IPS-15b (cell line): ENCODE measurements around the gene HMCN2.

ENCODE experiments used
- H3K27me3 ChIP-seq: one replicate; pipeline ENCODE4 v1.6.1; 2013; ENCODE audit warnings: low read length; ENCODE audit not compliant: control insufficient read depth, insufficient read depth
- H3K36me3 ChIP-seq: one replicate; pipeline ENCODE4 v1.6.1; 2013; ENCODE audit warnings: low read length; ENCODE audit not compliant: control insufficient read depth, insufficient read depth
- H3K4me1 ChIP-seq: one replicate; pipeline ENCODE4 v1.6.1; 2013; ENCODE audit warnings: mild to moderate bottlenecking, low read length; ENCODE audit not compliant: control insufficient read depth, insufficient read depth
- H3K4me3 ChIP-seq: one replicate; pipeline ENCODE4 v1.5.1; 2013; ENCODE audit warnings: low read depth, low read length
- H3K9ac ChIP-seq: one replicate; pipeline ENCODE4 v1.6.1; 2013; ENCODE audit warnings: low read depth, mild to moderate bottlenecking, low read length
- H3K9me3 ChIP-seq: one replicate; pipeline ENCODE4 v1.6.1; 2013; ENCODE audit warnings: mild to moderate bottlenecking, low read length; ENCODE audit not compliant: control insufficient read depth, insufficient read depth

HMCN2 gene, protein sequence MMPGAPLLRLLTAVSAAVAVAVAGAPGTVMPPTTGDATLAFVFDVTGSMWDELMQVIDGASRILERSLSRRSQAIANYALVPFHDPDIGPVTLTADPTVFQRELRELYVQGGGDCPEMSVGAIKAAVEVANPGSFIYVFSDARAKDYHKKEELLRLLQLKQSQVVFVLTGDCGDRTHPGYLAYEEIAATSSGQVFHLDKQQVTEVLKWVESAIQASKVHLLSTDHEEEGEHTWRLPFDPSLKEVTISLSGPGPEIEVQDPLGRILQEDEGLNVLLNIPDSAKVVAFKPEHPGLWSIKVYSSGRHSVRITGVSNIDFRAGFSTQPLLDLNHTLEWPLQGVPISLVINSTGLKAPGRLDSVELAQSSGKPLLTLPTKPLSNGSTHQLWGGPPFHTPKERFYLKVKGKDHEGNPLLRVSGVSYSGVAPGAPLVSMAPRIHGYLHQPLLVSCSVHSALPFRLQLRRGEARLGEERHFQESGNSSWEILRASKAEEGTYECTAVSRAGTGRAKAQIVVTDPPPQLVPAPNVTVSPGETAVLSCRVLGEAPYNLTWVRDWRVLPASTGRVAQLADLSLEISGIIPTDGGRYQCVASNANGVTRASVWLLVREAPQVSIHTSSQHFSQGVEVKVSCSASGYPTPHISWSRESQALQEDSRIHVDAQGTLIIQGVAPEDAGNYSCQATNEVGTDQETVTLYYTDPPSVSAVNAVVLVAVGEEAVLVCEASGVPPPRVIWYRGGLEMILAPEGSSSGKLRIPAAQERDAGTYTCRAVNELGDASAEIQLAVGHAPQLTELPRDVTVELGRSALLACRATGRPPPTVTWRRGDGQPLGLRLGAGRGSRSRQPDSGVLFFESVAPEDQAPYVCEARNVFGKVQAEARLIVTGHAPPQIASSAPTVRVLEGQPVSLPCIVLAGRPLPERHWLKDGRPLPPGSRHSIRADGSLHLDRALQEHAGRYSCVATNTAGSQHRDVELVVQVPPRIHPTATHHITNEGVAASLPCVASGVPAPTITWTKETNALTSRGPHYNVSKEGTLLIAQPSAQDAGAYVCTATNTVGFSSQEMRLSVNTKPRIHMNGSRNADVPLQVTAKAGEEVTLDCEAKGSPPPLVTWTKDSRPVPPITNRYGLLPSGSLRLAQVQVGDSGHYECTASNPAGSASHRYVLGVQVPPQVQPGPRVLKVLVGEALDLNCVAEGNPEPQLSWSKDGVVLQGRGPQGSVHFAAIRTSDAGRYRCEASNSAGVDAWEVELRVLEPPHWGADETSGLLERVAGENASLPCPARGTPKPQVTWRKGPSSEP (N-terminal part only)

DNA sequence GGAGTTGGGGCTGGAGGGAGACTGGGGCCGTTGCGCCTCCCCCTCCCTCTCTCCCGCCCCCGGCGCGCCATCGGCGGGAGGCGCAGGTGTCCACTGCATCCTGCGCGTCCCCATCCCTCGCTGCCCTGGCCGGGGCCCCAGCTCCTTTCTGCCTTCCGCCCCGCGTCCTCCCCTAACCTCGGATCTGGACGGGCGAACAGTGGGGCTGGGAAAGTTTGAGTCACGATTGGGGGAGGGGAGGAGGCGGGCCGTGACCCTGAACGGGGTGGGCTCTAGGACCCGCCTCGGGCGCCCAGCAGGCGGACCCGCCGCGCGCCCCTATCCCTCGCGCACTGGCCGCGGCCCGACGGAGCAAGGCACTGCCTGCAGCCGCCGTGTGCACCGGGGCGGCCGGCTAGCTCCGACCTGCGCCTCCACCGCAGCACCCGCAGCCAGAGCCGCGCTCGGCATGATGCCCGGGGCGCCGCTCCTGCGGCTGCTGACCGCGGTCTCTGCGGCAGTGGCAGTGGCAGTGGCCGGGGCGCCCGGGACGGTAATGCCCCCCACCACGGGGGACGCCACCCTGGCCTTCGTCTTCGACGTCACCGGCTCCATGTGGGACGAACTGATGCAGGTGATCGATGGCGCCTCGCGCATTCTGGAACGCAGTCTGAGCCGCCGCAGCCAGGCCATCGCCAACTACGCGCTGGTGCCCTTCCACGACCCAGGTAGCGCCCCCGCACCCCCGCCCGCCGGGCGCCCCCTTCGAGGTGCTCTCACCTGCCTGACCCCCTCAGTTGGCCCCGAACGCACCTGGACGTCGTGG, at the start of gene HMCN2:
HMCN2 (plus strand) TSS at position 330 of the 805 bp plus-strand sequence; CDS start at position 449, 119 bp downstream.
- peak within 1 kb of the TSS; percentile 60 for H3K4me3 ChIP-seq
- peak within 1 kb of the TSS; percentile 24 for H3K9ac ChIP-seq
- H3K4me1 ChIP-seq = peaks cover 3% of the 10 kb centered on the region
- H3K27me3 ChIP-seq = peaks cover 26% of the 10 kb centered on the region
- no peaks in the 10 kb centered on the region for H3K9me3 ChIP-seq
- H3K36me3 ChIP-seq = no peaks in the 10 kb centered on the region

DNA sequence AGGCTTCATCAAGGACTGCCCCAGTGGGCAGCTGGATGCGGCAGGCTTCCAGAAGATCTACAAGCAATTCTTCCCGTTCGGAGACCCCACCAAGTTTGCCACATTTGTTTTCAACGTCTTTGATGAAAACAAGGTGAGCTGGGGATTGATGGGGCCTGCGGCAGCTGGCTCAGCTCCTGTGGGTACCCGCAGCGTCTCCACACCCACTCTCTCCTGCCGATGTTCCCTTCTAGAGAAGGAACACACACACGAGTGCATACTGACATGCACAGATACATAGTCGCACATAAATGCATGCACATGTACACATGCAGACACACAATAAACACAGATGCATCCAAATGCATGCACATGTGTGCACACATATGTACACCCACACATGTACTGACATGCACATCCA, 47.7 kb upstream of the HMCN2 start:
- Histone ChIP-seq H3K9me3 (no peaks in the 10 kb centered on the region), H3K4me3 (no peak overlapping the region), H3K4me1 (no peaks in the 10 kb centered on the region), H3K9ac (no peak overlapping the region), H3K27me3 (no peaks in the 10 kb centered on the region), H3K36me3 (peaks cover 12% of the 10 kb centered on the region)

DNA sequence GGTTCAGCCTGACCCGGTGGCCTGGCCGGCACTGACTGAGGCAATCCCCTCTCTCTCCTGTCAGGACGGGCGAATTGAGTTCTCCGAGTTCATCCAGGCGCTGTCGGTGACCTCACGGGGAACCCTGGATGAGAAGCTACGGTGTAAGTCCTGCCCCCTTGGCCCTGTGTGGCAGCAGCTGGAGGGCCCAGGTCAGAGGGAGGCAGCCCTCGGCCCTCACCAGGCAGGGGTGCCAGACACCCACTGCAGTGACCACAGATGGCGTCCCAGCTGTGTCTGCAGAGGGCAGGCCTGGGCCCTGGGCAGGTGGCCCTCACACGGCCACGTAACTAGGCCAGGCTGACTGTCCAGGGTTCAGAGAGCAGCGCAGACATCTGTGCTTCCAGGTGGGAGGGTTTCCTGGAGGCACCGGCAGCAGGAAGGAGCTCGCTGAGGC, 45.9 kb upstream of the HMCN2 start:
- Histone ChIP-seq H3K36me3 (peaks cover 12% of the 10 kb centered on the region), H3K4me1 (no peaks in the 10 kb centered on the region), H3K27me3 (no peaks in the 10 kb centered on the region), H3K9me3 (no peaks in the 10 kb centered on the region), H3K9ac (no peak overlapping the region), H3K4me3 (no peak overlapping the region)

DNA sequence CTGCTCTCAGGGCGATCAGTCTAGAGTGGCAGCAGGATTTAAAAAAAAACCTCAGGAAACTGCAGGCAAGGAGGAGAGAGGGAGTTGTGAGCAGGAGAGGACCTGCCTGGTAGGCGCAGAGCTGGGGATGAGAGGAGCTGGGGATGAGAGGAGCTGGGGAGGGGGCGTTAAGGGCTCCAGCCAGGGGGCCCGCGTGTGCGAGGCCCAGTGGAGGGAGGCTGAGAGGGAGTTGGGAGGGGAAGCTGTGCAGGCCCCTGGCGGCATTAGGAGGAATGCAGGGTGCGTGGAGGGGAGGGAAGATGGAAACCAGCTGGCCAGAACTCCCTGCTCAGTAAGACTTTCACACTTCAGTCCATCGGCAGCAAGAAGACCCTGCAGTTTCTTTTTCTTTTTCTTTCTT, 45.2 kb upstream of the HMCN2 start:
- Histone ChIP-seq H3K9ac (no peak overlapping the region), H3K9me3 (no peaks in the 10 kb centered on the region), H3K4me1 (no peaks in the 10 kb centered on the region), H3K4me3 (no peak overlapping the region), H3K27me3 (no peaks in the 10 kb centered on the region), H3K36me3 (peaks cover 12% of the 10 kb centered on the region)

DNA sequence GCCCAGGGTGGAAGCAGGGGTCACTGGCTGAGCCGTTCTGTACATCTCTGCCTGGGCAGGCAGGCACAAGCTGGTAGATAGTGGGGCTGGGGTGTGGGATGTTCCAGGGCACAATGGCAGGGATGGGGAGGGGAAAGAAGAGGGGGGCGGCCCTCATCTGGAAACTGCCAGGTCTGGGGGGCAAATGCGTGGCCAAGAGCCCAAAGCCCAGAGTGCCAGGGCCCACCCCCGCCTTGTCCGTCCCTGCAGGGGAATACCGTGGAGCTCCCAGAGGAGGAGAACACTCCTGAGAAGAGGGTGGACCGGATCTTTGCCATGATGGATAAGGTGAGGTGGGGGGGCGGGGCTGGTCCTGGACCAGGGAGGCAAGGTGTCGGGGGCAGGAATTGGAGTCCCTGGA, 42.7 kb upstream of the HMCN2 start:
- no peaks in the 10 kb centered on the region for H3K9me3 ChIP-seq
- H3K4me1 ChIP-seq = no peaks in the 10 kb centered on the region
- peaks cover 25% of the 10 kb centered on the region for H3K36me3 ChIP-seq
- H3K9ac ChIP-seq = no peak overlapping the region
- H3K4me3 ChIP-seq = no peak overlapping the region
- H3K27me3 ChIP-seq = no peaks in the 10 kb centered on the region

DNA sequence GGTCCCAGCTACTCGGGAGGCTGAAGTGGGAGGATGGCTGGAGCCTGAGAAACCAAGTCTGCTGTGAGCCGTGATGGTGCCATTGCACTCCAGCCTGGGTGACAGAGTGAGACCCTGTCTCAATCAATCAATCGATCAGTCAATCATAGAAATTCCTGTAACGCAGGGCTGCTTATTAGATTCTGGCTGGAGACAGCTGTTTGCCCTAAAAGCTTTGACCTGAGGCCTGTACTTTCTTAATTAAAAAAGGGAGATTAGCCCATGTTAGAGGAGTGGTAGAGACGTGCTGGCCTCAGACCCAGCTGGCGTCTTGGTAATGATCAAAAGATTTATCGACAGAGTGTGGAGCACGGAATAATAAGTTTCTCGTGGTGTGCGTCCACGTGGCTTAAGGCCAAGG, 40.5 kb upstream of the HMCN2 start:
- Histone ChIP-seq H3K27me3 (no peaks in the 10 kb centered on the region), H3K9ac (no peak overlapping the region), H3K9me3 (no peaks in the 10 kb centered on the region), H3K36me3 (peaks cover 19% of the 10 kb centered on the region), H3K4me3 (no peak overlapping the region), H3K4me1 (no peaks in the 10 kb centered on the region)

DNA sequence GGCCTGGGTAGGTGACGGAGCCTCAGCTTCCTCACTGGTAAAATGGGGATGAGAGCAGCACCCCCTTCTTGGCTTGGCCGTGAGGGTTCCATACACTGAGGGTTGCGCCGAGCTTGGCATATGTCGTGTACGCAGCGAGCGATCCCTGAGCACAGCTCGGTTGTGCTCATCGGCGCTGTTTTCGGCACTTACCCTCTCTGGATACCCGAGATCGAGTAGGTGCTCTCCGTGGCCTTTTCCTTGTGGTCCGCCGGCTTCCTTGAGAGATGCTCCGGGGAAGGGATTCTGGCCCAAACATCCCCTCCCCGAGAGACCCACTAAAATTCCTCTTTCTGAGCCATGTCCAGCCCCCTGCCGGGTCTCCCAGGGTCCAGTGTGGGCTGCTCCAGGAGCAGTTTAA, 40.0 kb upstream of the HMCN2 start:
- Histone ChIP-seq H3K4me1 (no peaks in the 10 kb centered on the region), H3K27me3 (no peaks in the 10 kb centered on the region), H3K9me3 (no peaks in the 10 kb centered on the region), H3K4me3 (no peak overlapping the region), H3K9ac (no peak overlapping the region), H3K36me3 (peaks cover 19% of the 10 kb centered on the region)

DNA sequence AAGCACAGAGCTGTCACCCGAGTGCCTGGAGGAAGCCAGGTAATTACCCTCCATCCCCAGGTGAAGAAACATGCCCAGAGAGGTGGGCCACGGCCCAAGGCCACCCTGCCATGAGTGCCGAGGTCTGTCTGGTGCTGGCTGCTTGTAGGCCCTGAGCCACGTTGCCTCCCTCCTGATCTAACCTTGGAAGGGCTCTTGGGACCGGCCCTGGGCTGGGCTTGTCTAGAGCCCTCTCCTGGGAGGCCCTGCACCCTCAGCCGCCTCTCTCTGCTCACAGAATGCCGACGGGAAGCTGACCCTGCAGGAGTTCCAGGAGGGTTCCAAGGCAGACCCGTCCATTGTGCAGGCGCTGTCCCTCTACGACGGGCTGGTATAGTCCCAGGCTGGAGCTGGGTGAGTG, 39.4 kb upstream of the HMCN2 start:
- Histone ChIP-seq H3K36me3 (peaks cover 19% of the 10 kb centered on the region), H3K4me3 (no peak overlapping the region), H3K9me3 (no peaks in the 10 kb centered on the region)

DNA sequence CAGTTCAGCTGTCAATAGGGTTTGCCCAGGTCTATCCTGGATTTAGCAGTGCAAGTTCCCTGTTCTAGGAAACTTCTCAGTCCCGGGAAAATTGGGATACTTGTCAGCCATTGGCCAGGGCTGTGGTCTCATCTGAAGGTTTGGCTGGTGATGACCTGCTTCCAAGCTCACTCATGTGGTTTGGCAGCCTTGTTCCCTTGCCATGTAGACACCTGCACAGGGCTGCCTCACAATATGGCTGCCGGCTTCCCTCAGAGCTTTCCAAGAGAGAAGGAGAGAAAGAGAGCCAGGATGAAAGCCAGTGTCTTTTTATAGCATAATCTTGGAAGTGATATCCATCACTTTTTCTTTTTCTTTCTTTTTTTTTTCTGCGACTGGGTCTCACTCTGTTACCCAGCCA, 37.7 kb upstream of the HMCN2 start:
- Histone ChIP-seq H3K27me3 (no peaks in the 10 kb centered on the region), H3K4me3 (no peak overlapping the region), H3K9ac (no peak overlapping the region), H3K36me3 (peaks cover 16% of the 10 kb centered on the region), H3K9me3 (no peaks in the 10 kb centered on the region), H3K4me1 (no peaks in the 10 kb centered on the region)

More for the DNA sequence above, 39.4 kb upstream of the HMCN2 start:
- no peak overlapping the region for H3K9ac ChIP-seq
- no peaks in the 10 kb centered on the region for H3K27me3 ChIP-seq
- H3K4me1 ChIP-seq = no peaks in the 10 kb centered on the region

DNA sequence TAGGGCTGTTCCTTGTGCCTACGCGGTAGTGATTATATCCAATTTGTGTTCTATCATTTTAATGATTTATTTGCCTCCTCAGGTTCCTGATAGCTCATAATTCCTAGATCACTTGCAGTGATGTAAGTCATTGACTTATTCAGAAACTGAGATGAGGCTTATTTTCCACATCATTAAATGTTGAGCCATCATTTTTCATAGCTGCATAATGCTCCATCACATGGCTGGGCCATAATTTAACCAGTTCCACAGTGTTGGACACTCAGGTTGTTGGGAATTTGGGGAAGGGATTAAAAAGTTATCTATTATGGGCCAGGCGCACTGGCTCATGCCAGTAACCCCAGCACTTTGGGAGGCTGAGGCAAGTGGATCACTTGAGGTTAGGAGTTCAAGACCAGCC, 35.8 kb upstream of the HMCN2 start:
- H3K9me3 ChIP-seq = no peaks in the 10 kb centered on the region
- H3K9ac ChIP-seq = no peak overlapping the region
- no peak overlapping the region for H3K4me3 ChIP-seq
- no peaks in the 10 kb centered on the region for H3K4me1 ChIP-seq
- no peaks in the 10 kb centered on the region for H3K27me3 ChIP-seq
- H3K36me3 ChIP-seq = peaks cover 26% of the 10 kb centered on the region

DNA sequence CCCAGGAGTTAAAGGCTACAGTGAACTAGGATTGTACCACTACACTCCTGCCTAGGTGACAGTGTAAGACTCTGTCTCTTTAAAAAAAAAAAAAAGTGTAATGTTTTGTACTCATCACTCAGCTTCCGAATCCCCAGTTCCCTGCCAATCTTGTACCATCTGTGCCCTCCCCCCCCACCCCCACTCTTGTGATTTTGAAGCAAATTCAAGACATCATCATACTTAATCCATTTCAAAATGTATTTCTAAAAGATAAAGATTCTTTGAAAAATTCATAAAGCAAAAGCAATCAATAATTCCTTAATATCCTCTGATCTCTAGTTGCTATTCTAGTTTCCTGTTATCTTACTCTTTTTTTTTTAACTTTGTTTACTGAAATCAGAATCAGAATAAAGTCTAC, 34.9 kb upstream of the HMCN2 start:
- Histone ChIP-seq H3K27me3 (no peaks in the 10 kb centered on the region), H3K4me3 (no peak overlapping the region), H3K9ac (no peak overlapping the region), H3K36me3 (peaks cover 27% of the 10 kb centered on the region), H3K9me3 (no peaks in the 10 kb centered on the region), H3K4me1 (no peaks in the 10 kb centered on the region)
